Endothelial cell of umbilical vein (primary cell): ENCODE results near the gene SDR9C7. TPM values are rescaled to one million over a fixed set of nuclear protein-coding genes. Genes with fewer than 3 reads are reported as not detected.

Source experiments
- BruUV-seq: library from RNA; stranded (reverse); fragments of 400-500 nt; replicated peaks from 2 replicates; lab custom pipeline; 2021; lab: Mats Ljungman, UMichigan
- CTCF ChIA-PET: fragments of 300-600, 350-600 bp; sonication (Branson Sonifier 250); formaldehyde crosslinking; loops from one replicate; lab custom pipeline; 2021; ENCODE audit warnings: antibody characterized with exemption, inconsistent platforms; lab: Charles Lee
- POLR2A ChIA-PET: fragments of 300-600, 350-600 bp; sonication (Branson Sonifier 250); formaldehyde crosslinking; loops from one replicate; lab custom pipeline; 2021; ENCODE audit warnings: antibody characterized with exemption, inconsistent platforms; lab: Charles Lee
- DNase-seq: peaks from one replicate; pipeline ENCODE4 v3.0.0-alpha.2; 2011; ENCODE audit warnings: low read depth, low spot score
- FAIRE-seq: peaks from 2 replicates; lab custom pipeline; 2011; peaks lifted over from hg19 to GRCh38; lab: Jason Lieb, UNC
- H2AFZ ChIP-seq: 2 replicates; pipeline ENCODE4 v1.6.0; 2012; ENCODE audit warnings: low read depth, low read length, control low read depth, inconsistent platforms
- H3K27ac ChIP-seq: 2 replicates; pipeline ENCODE4 v1.5.1; 2011; ENCODE audit warnings: low read depth, mild to moderate bottlenecking, control low read depth, low read length, moderate library complexity; ENCODE audit not compliant: insufficient read depth
- H3K27me3 ChIP-seq, 2 experiments: 2 replicates each; pipeline versions ENCODE4 v1.6.0 to v1.6.1; 2011; ENCODE audit warnings: low read length in 2 of 2, mixed read lengths in 1 of 2; ENCODE audit not compliant: control insufficient read depth in 2 of 2, insufficient read depth in 2 of 2
- H3K36me3 ChIP-seq, 2 experiments: 2 replicates in 1 of 2; 3 replicates in 1 of 2; pipeline ENCODE4 v1.5.1; 2011; ENCODE audit warnings: low read length in 2 of 2, mild to moderate bottlenecking in 1 of 2, moderate library complexity in 1 of 2; ENCODE audit not compliant: control insufficient read depth in 2 of 2, insufficient read depth in 2 of 2; ENCODE audit errors: extremely low read depth in 1 of 2
- H3K4me1 ChIP-seq: 3 replicates; pipeline ENCODE4 v1.5.1; 2011; ENCODE audit warnings: mild to moderate bottlenecking, low read length; ENCODE audit not compliant: control insufficient read depth, insufficient read depth; ENCODE audit errors: extremely low read depth
- H3K4me2 ChIP-seq: 2 replicates; pipeline ENCODE4 v1.6.1; 2011; ENCODE audit warnings: low read length, control low read depth, mixed read lengths; ENCODE audit not compliant: insufficient read depth
- H3K4me3 ChIP-seq, 3 experiments: fragments of 200-600 bp in 1 of 3; sonication (generic), shearing (Covaris generic) in 1 of 3; replicated peaks in 1 of 3; 2 replicates each; pipeline ENCODE4 v1.5.1; 2011 to 2016; ENCODE audit warnings: control low read depth in 3 of 3, low read length in 3 of 3, mild to moderate bottlenecking in 2 of 3, inconsistent platforms in 1 of 3, low read depth in 1 of 3, moderate library complexity in 1 of 3; ENCODE audit not compliant: insufficient read depth in 1 of 3
- H3K79me2 ChIP-seq: 2 replicates; pipeline ENCODE4 v1.6.0; 2012; ENCODE audit warnings: low read length, inconsistent platforms; ENCODE audit not compliant: control insufficient read depth, insufficient read depth
- H3K9ac ChIP-seq: replicated peaks from 2 replicates; pipeline ENCODE3; 2011; ENCODE audit warnings: low read length, control low read depth; ENCODE audit not compliant: insufficient read depth; ENCODE audit errors: extremely low read depth
- H3K9me1 ChIP-seq: replicated peaks from 3 replicates; pipeline ENCODE4 v1.6.0; 2011; ENCODE audit warnings: mild to moderate bottlenecking, low read length; ENCODE audit not compliant: control insufficient read depth, insufficient read depth; ENCODE audit errors: extremely low read depth
- H3K9me3 ChIP-seq: replicated peaks from 2 replicates; pipeline ENCODE4 v1.5.1; 2012; ENCODE audit warnings: low read length, inconsistent platforms; ENCODE audit not compliant: control insufficient read depth, insufficient read depth
- H4K20me1 ChIP-seq: replicated peaks from 2 replicates; pipeline ENCODE3; 2011; ENCODE audit warnings: mild to moderate bottlenecking, low read length; ENCODE audit not compliant: control insufficient read depth, insufficient read depth; ENCODE audit errors: extremely low read depth
- CTCF ChIP-seq, 2 donors: IDR thresholded peaks; 1 replicate in 1 of 2; 2 replicates in 1 of 2; pipeline ENCODE4 v1.5.1; 2011; ENCODE audit warnings: low read length in 2 of 2, mild to moderate bottlenecking in 2 of 2, moderate library complexity in 2 of 2, control low read depth in 1 of 2, inconsistent platforms in 1 of 2, low read depth in 1 of 2; ENCODE audit not compliant: insufficient read depth in 1 of 2; ENCODE audit errors: extremely low read depth in 1 of 2
- EZH2 ChIP-seq: IDR thresholded peaks from 2 replicates; pipeline ENCODE4 v1.6.1; 2012; ENCODE audit warnings: borderline replicate concordance, low read depth, mild to moderate bottlenecking, moderate library complexity, low read length, inconsistent platforms; ENCODE audit not compliant: severe bottlenecking
- FOS ChIP-seq: IDR thresholded peaks from 2 replicates; pipeline ENCODE4 v1.6.1; 2011; ENCODE audit warnings: mild to moderate bottlenecking, low read length, moderate library complexity, borderline replicate concordance; ENCODE audit not compliant: insufficient read depth
- GATA2 ChIP-seq: IDR thresholded peaks from 2 replicates; pipeline ENCODE4 v1.7.0; 2011; ENCODE audit warnings: low read depth, mild to moderate bottlenecking, moderate library complexity, mixed read lengths, low read length; ENCODE audit not compliant: insufficient read length, insufficient read depth
- JUN ChIP-seq: IDR thresholded peaks from 2 replicates; pipeline ENCODE4 v1.6.1; 2011; ENCODE audit warnings: borderline replicate concordance, low read depth; ENCODE audit not compliant: insufficient read length, insufficient read depth
- MAX ChIP-seq: IDR thresholded peaks from 2 replicates; pipeline ENCODE4 v1.6.1; 2011; ENCODE audit not compliant: insufficient read depth, insufficient read length
- MYC ChIP-seq: IDR thresholded peaks from one replicate; pipeline ENCODE4 v1.6.1; 2011; ENCODE audit warnings: mild to moderate bottlenecking, low read depth, low read length
- POLR2A ChIP-seq: IDR thresholded peaks from 2 replicates; pipeline ENCODE4 v1.6.1; 2012; ENCODE audit warnings: low read depth, mild to moderate bottlenecking, control low read depth, low read length
- POLR2AphosphoS5 ChIP-seq: IDR thresholded peaks from 2 replicates; pipeline ENCODE4 v1.6.1; 2012; ENCODE audit warnings: low read depth, mild to moderate bottlenecking, control low read depth, low read length, moderate library complexity; ENCODE audit not compliant: insufficient read depth
- dilution Hi-C: fragments of 300-500 bp; cut with MboI; formaldehyde crosslinking; loops from one replicate; pipeline ENCODE4 v1.15.0; 2019; ENCODE audit warnings: low sequenced_read_pairs; ENCODE audit not compliant: extremely low pct_ligation_motif_present
- intact Hi-C: fragments of 100-400 bp; cut with micrococcal nuclease; formaldehyde crosslinking; loops from one replicate; pipeline ENCODE4 v1.10.0; 2022
- polyA plus RNA-seq, 4 experiments: library from polyadenylated mRNA; depleted of rRNA in 3 of 4; stranded (reverse) in 3 of 4; unstranded in 1 of 4; fragments of >200 nt; gene quantifications; 2 replicates each; pipeline versions ENCODE4 v1.2.1 to v1.2.3, GENCODE V29; 2011 to 2012; ENCODE audit warnings: missing spikeins in 1 of 4
- total RNA-seq: library from RNA; stranded (reverse); gene quantifications from 2 replicates; pipeline ENCODE4 v1.2.3, GENCODE V29; 2021

The SDR9C7 gene
- total and polyA plus RNA-seq, 2 donors (not counting 3 experiments of a cell fraction or from before 2014, with no cell fraction given), result not detected

GRCh38 chr12:56954958-56955355 lies 20.7 kb upstream of the SDR9C7 start:
- H3K36me3 ChIP-seq, result no peaks in the 10 kb centered on the region
- H3K79me2 ChIP-seq, result no peaks in the 10 kb centered on the region
- H4K20me1 ChIP-seq, result no peaks in the 10 kb centered on the region
- no peak overlapping the region for H3K4me3 ChIP-seq
- H2AFZ ChIP-seq, result no peak overlapping the region
- no peak overlapping the region for H3K4me2 ChIP-seq
- peaks cover 6 to 11% of the 10 kb centered on the region in 2 experiments for H3K27me3 ChIP-seq
- no peak overlapping the region for H3K27ac ChIP-seq
- no peak overlapping the region for H3K9ac ChIP-seq
- H3K4me1 ChIP-seq, result no peaks in the 10 kb centered on the region
- BruUV-seq, result no TSS peak
- intact Hi-C loops, result no loop called here
- ChIA-PET POLR2A (no interaction called here), CTCF (no interaction called here)
- DNase-seq (no peak), FAIRE-seq (no peak)
- H3K9me1 ChIP-seq, result no peaks in the 10 kb centered on the region
- TF ChIP-seq POLR2AphosphoS5 (no peak), EZH2 (no peak), MAX (no peak)
- H3K9me3 ChIP-seq, result no peaks in the 10 kb centered on the region
- dilution Hi-C loops, result no loop called here

GRCh38 chr12:56954057-56954957 lies 20.1 kb upstream of the SDR9C7 start:
- Histone ChIP-seq H3K4me2 (no peak overlapping the region), H3K79me2 (no peaks in the 10 kb centered on the region), H4K20me1 (no peaks in the 10 kb centered on the region), H3K9me3 (no peaks in the 10 kb centered on the region), H2AFZ (no peak overlapping the region), H3K27me3 (peaks cover 6 to 11% of the 10 kb centered on the region in 2 experiments), H3K4me3 (no peak overlapping the region), H3K9ac (no peak overlapping the region), H3K4me1 (no peaks in the 10 kb centered on the region), H3K27ac (no peak overlapping the region), H3K9me1 (no peaks in the 10 kb centered on the region), H3K36me3 (no peaks in the 10 kb centered on the region)
- ChIA-PET CTCF (no interaction called here), POLR2A (no interaction called here)
- intact Hi-C loops, result no loop called here
- DNase-seq (no peak), FAIRE-seq (no peak)
- BruUV-seq, result no TSS peak
- dilution Hi-C loops, result no loop called here
- TF ChIP-seq JUN (no peak), EZH2 (no peak), CTCF (IDR thresholded peaks at IDR 0.05; ENCODE audit: extremely low read depth in 1 of 2, insufficient read depth in 1 of 2, low read depth in 1 of 2, low read length in 2 of 2) (no peak), MAX (no peak), GATA2 (no peak), FOS (no peak), MYC (no peak), POLR2A (no peak), POLR2AphosphoS5 (no peak)
